Mucosa of gallbladder (tissue), 1 donor: Measurements from ENCODE around the gene SNTN. TPM values are rescaled to one million over a fixed set of nuclear protein-coding genes. Genes with fewer than 3 reads are reported as not detected.

Source experiments
- DNase-seq: peaks from one replicate; pipeline ENCODE4 v3.0.0-alpha.2; 2020; ENCODE audit warnings: low spot score
- total RNA-seq: library from RNA; stranded (reverse); gene quantifications from one replicate; pipeline ENCODE4 v1.2.1, GENCODE V29; 2021
- donor health status: DM: no; HTN: no; CAD: no.

Gene SNTN
- total RNA-seq, 1 donor from 2014 or later, result not detected

- no peak for DNase-seq
Observed at GRCh38 chr3:63674586-63674985, 22.1 kb downstream of the SNTN start.

GRCh38 chr3:63679186-63679585 lies 26.7 kb downstream of the SNTN start:
- DNase-seq, result no peak

DNA sequence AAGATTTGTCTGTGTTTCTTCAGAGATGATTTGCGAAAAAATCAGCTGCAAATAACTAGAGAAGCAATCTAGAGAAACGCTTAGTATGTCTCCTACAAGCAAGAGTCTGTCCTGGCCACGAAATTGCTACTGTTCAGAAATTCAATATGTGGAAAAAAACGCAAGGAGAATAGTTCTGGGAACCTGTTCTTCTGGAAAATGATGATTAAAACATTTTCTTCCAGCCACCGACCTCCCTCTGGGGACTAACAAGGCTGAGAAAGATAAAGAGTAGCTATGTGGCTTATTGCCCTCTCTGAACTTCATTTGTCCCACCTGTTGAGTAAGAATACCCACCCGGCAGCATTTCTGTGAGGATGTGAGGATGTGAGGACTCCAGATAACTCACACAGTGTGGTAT lies 31.6 kb downstream of the SNTN start:
- no peak for DNase-seq

- DNase-seq, result no peak
Observed at GRCh38 chr3:63685340-63685739, 32.9 kb downstream of the SNTN start.

DNA sequence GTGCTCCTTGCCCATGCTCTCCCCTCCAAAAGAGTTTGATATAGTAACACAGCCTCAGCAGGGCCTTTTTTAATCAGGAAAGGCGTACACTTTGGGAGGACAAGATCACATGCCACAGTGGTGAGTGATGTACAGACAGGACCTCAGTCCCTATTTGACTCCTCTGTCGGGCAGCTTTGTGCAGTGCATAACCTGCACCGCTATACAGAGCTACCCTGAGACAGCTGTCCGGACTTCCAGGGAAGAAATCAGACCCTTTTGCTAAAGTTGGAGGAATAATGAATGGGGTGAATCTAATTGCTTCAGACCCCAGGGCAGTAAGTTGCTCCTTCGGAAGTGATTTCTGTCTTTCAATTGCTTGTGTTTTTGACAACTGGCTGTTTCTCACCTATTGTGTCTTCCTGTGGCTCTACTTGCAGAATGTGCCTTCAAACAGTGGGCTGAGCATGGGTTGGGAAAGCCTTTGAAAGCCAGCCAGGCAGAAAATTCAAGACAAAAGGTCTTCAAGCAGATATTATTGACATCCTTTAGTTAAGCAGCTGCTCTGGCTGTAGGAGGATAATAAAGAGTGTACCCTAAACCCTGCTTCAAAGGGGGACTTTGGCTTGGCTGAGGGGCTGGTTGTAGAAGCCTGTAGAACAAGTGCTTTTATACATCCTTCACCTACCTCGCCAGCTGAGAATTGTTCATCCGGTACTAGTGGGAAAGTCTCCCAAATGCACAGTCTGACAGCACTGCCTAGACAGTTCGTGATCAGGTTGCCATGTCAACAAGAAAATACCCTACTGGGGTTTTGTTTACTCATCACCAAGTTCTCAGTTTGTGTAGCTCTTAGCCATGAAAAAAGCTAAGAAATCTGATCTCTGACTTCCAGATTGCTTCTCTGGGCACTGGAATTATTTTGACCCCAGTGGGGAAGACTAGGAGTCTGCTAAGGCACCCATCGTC lies 35.1 kb downstream of the SNTN start:
- DNase-seq, result no peak

DNA sequence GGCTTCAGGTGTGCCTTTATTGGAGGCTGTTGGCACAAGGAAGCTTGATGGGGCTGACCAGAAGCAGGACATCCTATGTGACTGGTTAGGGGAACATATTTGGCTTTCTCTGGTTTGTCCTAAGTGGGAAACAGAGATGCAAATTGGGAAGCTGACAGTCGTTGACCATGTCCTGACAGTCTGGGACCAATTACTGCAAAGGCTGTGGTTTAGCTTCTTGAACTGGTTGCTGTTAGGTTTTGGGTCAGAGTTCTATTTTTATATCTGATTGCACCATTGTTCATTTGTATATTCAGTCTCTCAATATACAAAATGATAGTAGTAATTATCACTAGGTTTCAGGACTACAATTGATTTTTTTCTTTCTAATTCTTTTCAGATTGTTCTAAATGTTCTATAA lies 36.8 kb downstream of the SNTN start:
- no peak for DNase-seq

GRCh38 chr3:63693351-63693750 lies 40.9 kb downstream of the SNTN start:
- DNase-seq, result no peak

DNA sequence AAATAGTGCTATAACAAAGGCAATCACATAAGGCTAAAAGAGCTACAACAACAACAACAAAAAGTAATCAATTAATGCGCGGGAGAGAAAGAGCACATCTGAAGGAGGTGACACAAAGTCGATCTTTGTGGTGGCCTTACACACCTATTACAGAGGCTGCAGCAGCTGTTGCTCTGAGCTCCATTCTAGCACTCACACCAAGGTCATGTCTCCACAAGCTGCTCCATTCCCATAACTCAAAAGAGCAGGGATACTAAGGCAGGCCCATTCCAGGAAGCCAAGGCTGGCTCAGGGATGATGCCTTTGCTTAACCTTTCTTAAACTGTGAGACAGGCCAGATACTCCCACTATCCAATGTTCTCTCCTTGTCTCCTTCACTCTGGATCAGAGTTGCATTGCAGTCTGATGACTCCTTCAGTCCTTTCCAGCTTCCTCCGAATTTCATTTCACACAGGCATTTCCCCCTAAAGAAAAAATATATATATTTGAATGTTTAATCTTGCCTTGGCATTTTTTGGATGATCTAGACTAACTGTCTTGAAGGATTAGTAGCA lies 52.7 kb downstream of the SNTN start:
- DNase-seq, result no peak

DNA sequence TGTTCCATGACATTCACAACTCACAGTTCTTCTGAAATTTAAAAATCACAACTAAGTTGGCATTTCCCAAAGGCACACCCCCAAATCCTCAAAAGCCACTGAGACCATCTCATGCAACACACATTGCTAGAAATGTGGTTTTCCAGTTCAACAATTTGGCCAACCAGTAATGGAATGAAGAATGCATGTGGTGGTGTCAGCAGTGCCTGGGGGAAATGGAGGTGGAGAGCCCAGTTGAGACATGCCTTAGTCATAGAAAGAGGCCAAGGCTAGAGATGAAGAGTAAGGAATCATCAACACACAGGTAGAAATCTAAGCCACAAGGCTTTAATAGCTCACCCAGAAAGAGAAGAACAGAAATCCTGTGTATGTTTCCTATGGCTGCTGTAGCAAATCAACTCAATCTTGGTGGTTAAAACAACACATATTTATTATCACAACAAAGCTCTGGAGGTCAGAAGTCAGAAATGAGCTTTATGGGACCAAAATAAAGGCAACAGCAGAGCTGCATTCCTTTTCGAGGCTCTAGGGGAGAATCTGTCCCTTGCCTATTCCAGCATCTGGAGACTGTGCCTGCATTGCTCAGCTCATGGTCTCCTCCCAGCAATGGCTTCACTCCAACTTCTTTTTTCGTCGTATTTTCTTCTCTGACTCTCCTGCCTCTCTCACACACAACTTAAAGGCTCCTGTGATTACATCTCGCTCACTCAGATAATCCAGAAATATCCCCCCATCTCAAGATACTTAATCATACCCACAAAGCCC lies 54.0 kb downstream of the SNTN start:
- no peak for DNase-seq

DNA sequence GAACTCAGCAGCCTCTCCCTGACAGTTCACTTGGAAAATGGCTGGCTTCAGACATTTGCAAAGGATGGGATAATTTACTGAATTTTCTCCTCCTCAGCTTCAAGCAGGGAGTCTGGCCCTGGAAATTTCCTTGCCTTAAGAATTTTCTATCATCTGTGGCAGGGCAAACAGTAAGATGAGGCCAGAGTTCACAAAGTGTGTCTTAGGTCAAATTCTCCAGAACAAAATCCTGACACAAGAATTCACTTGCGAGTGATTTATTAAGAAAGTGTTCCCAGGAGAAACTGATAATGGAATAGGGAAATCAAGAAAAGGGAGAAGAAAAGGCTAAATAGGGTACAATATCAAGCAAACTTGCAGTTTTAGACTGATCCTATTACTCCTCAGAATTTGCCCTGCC lies 55.3 kb downstream of the SNTN start:
- no peak for DNase-seq

- no peak for DNase-seq
Observed at GRCh38 chr3:63709576-63709975, 57.1 kb downstream of the SNTN start.

Other genes starting within 250 kb of the SNTN start
- gene C3orf49, start 166.6 kb downstream of the SNTN start, total RNA-seq, result not detected
- 48.3 TPM for gene THOC7, start 211.1 kb downstream of the SNTN start, total RNA-seq
- 33.0 TPM for gene ATXN7, start 211.2 kb downstream of the SNTN start, total RNA-seq